NCI-H146 treated with DMSO at 0.1 percent for 48 hours (cell line): ENCODE data around the gene MAPK11.

Experiments used
- DNase-seq: peaks from one replicate; lab custom pipeline; 2025; ENCODE audit not compliant: unreplicated experiment; lab: John Stamatoyannopoulos, UW

Gene MAPK11

GRCh38 chr22:50227579-50228215 lies 42.5 kb downstream of the MAPK11 start:
- DNase-seq, result no peak

- no peak for DNase-seq
These were observed 43.4 kb downstream of the MAPK11 start for GRCh38 chr22:50226875-50227165.

GRCh38 chr22:50226063-50226874 lies 43.9 kb downstream of the MAPK11 start:
- no peak for DNase-seq

- DNase-seq, result no peak
These were observed 44.8 kb downstream of the MAPK11 start for GRCh38 chr22:50225200-50225969.

GRCh38 chr22:50224071-50224470 lies 46.1 kb downstream of the MAPK11 start:
- DNase-seq, result no peak

GRCh38 chr22:50222508-50222907 lies 47.7 kb downstream of the MAPK11 start:
- DNase-seq, result no peak

GRCh38 chr22:50221410-50222300 lies 48.5 kb downstream of the MAPK11 start:
- no peak for DNase-seq

- DNase-seq, result no peak
These were observed 49.4 kb downstream of the MAPK11 start for GRCh38 chr22:50220603-50221409.

- no peak for DNase-seq
These were observed 50.2 kb downstream of the MAPK11 start for GRCh38 chr22:50219800-50220602.

- no peak for DNase-seq
These were observed 51.0 kb downstream of the MAPK11 start for GRCh38 chr22:50218996-50219727.

GRCh38 chr22:50218153-50218995 lies 51.8 kb downstream of the MAPK11 start:
- no peak for DNase-seq

- no peak for DNase-seq
These were observed 52.5 kb downstream of the MAPK11 start for GRCh38 chr22:50217543-50218152.

- DNase-seq, result no peak
These were observed 53.3 kb downstream of the MAPK11 start for GRCh38 chr22:50216684-50217520.

GRCh38 chr22:50216055-50216683 lies 54.0 kb downstream of the MAPK11 start:
- no peak for DNase-seq

GRCh38 chr22:50215297-50216054 lies 54.7 kb downstream of the MAPK11 start:
- no peak for DNase-seq
